ENCODE results near the gene MBNL1. TPM values are rescaled to one million over a fixed set of nuclear protein-coding genes. Genes with fewer than 3 reads are reported as not detected.

The MBNL1 gene
- total and polyA plus RNA-seq, 2 of the 13 experiments (the other 11 are each of a cell fraction or from before 2014, with no cell fraction given): 27.1 to 55.4 TPM

DNA sequence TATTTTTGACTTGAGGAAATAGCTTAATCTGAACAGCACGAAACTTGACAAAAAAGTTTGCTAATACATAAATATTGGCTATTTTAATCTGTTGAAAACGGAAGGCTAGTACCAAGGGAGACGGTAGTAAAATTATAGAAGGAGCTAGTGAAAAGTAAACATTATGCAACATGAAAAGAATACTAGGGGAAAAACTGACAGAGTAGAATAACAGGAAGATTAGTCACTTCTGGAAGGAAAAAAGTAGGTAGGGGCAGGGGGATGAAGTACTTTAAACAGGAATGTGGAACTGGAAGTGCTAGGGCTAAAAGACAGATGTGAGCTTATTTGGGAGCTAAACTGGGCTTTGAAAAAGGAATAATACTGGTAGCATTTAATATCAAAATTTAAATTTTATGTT lies 60.1 kb downstream of the MBNL1 start (continued):
- TF ChIP-seq, protein P1, sequence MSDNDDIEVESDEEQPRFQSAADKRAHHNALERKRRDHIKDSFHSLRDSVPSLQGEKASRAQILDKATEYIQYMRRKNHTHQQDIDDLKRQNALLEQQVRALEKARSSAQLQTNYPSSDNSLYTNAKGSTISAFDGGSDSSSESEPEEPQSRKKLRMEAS (IDR thresholded peaks at IDR 0.05): no peak
- TF ChIP-seq ZNF737 (CRISPR knock-in tag; IDR thresholded peaks at IDR 0.05; ENCODE audit: borderline replicate concordance) (no peak), TCF12 (IDR thresholded peaks at IDR 0.05) (no peak), TCF12 (CRISPR knock-in tag; IDR thresholded peaks at IDR 0.05) (no peak), HNF4G (IDR thresholded peaks at IDR 0.05; ENCODE audit: borderline replicate concordance, low read depth, low read length) (no peak), HNF4G (CRISPR knock-in tag; IDR thresholded peaks at IDR 0.05; ENCODE audit: borderline replicate concordance, low read depth) (no peak), SATB2 (CRISPR knock-in tag; IDR thresholded peaks at IDR 0.05) (no peak), RFX1 (IDR thresholded peaks at IDR 0.05) (no peak), FOXC1 (CRISPR knock-in tag; IDR thresholded peaks at IDR 0.05; ENCODE audit: borderline replicate concordance) (no peak), IRF2 (CRISPR knock-in tag; IDR thresholded peaks at IDR 0.05) (no peak), ERF (CRISPR knock-in tag; IDR thresholded peaks at IDR 0.05) (no peak), CREM (IDR thresholded peaks at IDR 0.05) (peak; percentile 38; the same call in 1 of the 2 replicates), CREM (CRISPR knock-in tag; IDR thresholded peaks at IDR 0.05) (no peak), ZNF543 (CRISPR knock-in tag; IDR thresholded peaks at IDR 0.05) (no peak), SMAD9 (CRISPR knock-in tag; IDR thresholded peaks at IDR 0.05) (no peak)

DNA sequence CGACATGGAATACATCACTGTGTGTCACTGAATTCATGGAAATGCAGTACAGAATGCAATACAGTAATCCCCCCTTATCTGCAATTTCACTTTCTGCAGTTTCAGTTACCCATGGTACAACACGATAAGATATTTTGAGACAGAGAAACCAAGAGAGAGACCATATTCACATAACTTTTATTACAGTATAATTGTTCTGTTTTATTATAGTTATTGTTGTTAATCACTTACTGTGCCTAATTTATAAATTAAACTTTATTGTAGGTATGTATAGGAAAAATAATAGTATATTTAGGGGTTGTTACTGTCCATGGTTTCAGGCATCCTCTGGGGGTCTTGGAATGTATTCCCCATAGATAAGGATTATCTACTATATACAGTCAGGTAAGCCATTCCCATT lies 61.8 kb downstream of the MBNL1 start:
- CTCF ChIA-PET (ENCODE audit: low intra/inter-chr PET ratio, low total read pairs): no interaction called here
- no peak for TF ChIP-seq SOX5 (CRISPR knock-in tag; IDR thresholded peaks at IDR 0.05; ENCODE audit: borderline replicate concordance)
- TF ChIP-seq HOXD1 (CRISPR knock-in tag; IDR thresholded peaks at IDR 0.05): no peak
- TF ChIP-seq POLR2G (IDR thresholded peaks at IDR 0.05; ENCODE audit: low read depth, low read length): no peak
- TF ChIP-seq ZNF24 (IDR thresholded peaks at IDR 0.05): no peak
- TF ChIP-seq, protein P2, sequence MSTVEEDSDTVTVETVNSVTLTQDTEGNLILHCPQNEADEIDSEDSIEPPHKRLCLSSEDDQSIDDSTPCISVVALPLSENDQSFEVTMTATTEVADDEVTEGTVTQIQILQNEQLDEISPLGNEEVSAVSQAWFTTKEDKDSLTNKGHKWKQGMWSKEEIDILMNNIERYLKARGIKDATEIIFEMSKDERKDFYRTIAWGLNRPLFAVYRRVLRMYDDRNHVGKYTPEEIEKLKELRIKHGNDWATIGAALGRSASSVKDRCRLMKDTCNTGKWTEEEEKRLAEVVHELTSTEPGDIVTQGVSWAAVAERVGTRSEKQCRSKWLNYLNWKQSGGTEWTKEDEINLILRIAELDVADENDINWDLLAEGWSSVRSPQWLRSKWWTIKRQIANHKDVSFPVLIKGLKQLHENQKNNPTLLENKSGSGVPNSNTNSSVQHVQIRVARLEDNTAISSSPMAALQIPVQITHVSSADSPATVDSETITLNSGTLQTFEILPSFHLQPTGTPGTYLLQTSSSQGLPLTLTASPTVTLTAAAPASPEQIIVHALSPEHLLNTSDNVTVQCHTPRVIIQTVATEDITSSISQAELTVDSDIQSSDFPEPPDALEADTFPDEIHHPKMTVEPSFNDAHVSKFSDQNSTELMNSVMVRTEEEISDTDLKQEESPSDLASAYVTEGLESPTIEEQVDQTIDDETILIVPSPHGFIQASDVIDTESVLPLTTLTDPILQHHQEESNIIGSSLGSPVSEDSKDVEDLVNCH (CRISPR knock-in tag; IDR thresholded peaks at IDR 0.05): no peak
- no peak for TF ChIP-seq ZNF782 (CRISPR knock-in tag; IDR thresholded peaks at IDR 0.05; ENCODE audit: borderline replicate concordance)
- no peak for TF ChIP-seq ZNF572 (CRISPR knock-in tag; IDR thresholded peaks at IDR 0.05)

More for the DNA sequence above, 61.8 kb downstream of the MBNL1 start:
- Histone ChIP-seq H3K79me2 (ENCODE audit: insufficient read depth, low read length) (peaks cover 55% of the 10 kb centered on the region), H3K9me3 (ENCODE audit: low read length) (no peaks in the 10 kb centered on the region), H3K4me1 (ENCODE audit: insufficient read depth, low read length) (peaks cover 31% of the 10 kb centered on the region), H3K9ac (ENCODE audit: insufficient read depth, low read depth, low read length) (peak overlapping the region; percentile 8; the same call in 1 of the 2 replicates), H3K36me3 (replicated peaks in 1 of 2; ENCODE audit: control insufficient read depth in 1 of 2, insufficient read depth in 2 of 2, low read length in 2 of 2) (peaks cover 0 to 4% of the 10 kb centered on the region in 2 experiments; a peak in 4 of 5 replicates), H2AFZ (ENCODE audit: low read length) (no peak overlapping the region), H3K27me3 (ENCODE audit: control insufficient read depth in 1 of 2, insufficient read depth in 2 of 2, low read length in 2 of 2) (no peaks in the 10 kb centered on the region), H3K4me3 (replicated peaks in 1 of 3; ENCODE audit: insufficient read depth in 1 of 3, low read depth in 2 of 3, low read length in 3 of 3) (no peak overlapping the region), H3K4me2 (ENCODE audit: low read depth, low read length) (no peak overlapping the region), H3K27ac (ENCODE audit: extremely low read length, insufficient read depth, low read length) (no peak overlapping the region), H4K20me1 (ENCODE audit: insufficient read depth, low read length) (no peaks in the 10 kb centered on the region; the same call in 1 of the 2 replicates)
- no TSS peak for BruUV-seq (replicated peaks)
- no peak for ATAC-seq
- POLR2A ChIA-PET: no interaction called here
- in situ Hi-C loops (cut with HindIII; ENCODE audit: extremely low pct_ligation_motif_present, low pct_unique_long_range_greater_than_20kb) (no loop called here), intact Hi-C loops (cut with micrococcal nuclease; ENCODE audit: unreplicated experiment) (no loop called here)
- no peak for DNase-seq (ENCODE audit: low spot score)
- FAIRE-seq: no peak
- 92% methylated on average over 2 of the region's 2 CpGs for WGBS (ENCODE audit: low lambda C conversion rate)
